ENCODE results near the gene PRKAA2. TPM values are rescaled to one million over a fixed set of nuclear protein-coding genes. Genes with fewer than 3 reads are reported as not detected.

The PRKAA2 gene
- total and polyA plus RNA-seq, 2 donors (not counting 1 experiment from before 2014, with no cell fraction given) = 3.1 to 7.1 TPM

DNA sequence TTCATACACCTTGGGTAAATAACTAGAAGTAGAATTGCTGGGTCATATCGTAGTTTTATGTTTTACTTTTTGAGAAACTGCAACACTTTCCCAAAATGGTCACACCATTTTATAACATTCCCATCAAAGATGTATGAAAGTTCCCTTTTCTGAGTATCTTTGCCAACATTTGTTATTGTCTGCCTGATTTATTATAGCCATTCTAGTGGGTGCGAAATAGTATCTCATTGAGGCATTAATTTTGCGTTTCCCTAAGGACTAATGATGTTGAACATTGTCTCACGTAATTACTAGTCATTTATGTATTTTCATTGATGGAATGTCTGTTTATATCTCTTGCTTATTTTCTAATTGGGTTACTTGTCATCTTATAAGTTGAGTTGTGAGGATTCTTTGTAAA, 3.4 kb downstream of the PRKAA2 start:
- Histone ChIP-seq H3K9ac (ENCODE audit: insufficient read depth, low read length) (no peak overlapping the region), H3K79me2 (ENCODE audit: control insufficient read depth, insufficient read depth, low read length) (no peaks in the 10 kb centered on the region), H3K4me1 (ENCODE audit: control insufficient read depth, extremely low read depth, insufficient read depth, low read length) (no peaks in the 10 kb centered on the region), H3K4me3 (replicated peaks in 1 of 4; ENCODE audit: control extremely low read depth in 1 of 4, insufficient read depth in 1 of 4, low read depth in 3 of 4, low read length in 4 of 4) (no peak overlapping the region), H4K20me1 (ENCODE audit: control insufficient read depth, extremely low read depth, insufficient read depth, low read length) (peaks cover 2% of the 10 kb centered on the region), H3K4me2 (ENCODE audit: extremely low read depth, insufficient read depth, low read length) (no peak overlapping the region), H3K27me3 (ENCODE audit: control insufficient read depth, insufficient read depth, low read length) (no peaks in the 10 kb centered on the region), H3K27ac (ENCODE audit: insufficient read depth, low read length) (no peak overlapping the region), H3K9me3 (ENCODE audit: control insufficient read depth, insufficient read depth, low read depth, low read length) (no peaks in the 10 kb centered on the region), H2AFZ (ENCODE audit: low read length) (no peak overlapping the region), H3K36me3 (ENCODE audit: control insufficient read depth, insufficient read depth, low read length) (no peaks in the 10 kb centered on the region)
- no peak for TF ChIP-seq EZH2 (IDR thresholded peaks at IDR 0.05; ENCODE audit: low read length, missing control alignments)
- TF ChIP-seq, protein P1, sequence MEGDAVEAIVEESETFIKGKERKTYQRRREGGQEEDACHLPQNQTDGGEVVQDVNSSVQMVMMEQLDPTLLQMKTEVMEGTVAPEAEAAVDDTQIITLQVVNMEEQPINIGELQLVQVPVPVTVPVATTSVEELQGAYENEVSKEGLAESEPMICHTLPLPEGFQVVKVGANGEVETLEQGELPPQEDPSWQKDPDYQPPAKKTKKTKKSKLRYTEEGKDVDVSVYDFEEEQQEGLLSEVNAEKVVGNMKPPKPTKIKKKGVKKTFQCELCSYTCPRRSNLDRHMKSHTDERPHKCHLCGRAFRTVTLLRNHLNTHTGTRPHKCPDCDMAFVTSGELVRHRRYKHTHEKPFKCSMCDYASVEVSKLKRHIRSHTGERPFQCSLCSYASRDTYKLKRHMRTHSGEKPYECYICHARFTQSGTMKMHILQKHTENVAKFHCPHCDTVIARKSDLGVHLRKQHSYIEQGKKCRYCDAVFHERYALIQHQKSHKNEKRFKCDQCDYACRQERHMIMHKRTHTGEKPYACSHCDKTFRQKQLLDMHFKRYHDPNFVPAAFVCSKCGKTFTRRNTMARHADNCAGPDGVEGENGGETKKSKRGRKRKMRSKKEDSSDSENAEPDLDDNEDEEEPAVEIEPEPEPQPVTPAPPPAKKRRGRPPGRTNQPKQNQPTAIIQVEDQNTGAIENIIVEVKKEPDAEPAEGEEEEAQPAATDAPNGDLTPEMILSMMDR (conservative IDR thresholded peaks at IDR 0.05 in 1 of 2, IDR thresholded peaks at IDR 0.05 in 1 of 2; ENCODE audit: low read depth in 1 of 2, low read length in 2 of 2) = no peak
- no peak for DNase-seq (ENCODE audit: low read depth in 2 of 2)

DNA sequence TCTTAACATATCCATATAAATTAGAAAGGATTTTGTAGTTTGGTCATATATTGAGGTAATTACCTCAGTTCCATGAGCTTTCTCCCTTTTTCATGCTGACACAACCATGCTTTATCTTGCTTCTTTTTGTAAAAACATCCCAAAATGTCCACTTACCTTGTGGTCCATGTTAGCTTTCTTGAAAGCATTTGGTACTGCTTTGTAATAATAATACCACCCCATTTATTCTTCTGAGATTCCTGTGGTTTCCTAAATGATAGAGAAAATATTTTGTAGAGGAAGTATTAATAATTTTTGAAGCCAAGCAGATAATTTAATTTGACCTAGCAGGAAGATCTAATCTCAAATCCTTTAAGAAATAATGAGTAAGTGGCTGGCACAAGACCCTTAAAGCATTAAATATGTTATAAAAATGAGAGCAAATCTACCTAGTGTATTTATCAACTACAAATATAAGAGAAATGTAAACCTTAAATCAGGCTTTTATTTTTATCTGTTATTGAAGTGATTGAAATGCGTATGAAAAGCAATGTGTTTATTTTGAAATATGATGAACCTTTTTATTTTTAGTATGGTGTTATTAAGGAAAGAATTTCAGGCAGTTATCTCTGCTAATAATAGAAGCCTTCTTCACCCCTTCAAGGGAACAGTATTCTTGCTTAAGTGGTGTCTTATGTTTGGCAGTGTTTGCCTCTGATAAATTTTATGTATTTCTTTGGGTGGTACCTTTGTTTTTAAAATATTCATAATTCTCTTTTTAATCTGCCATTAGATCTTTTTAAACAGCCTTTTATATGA, 9.2 kb downstream of the PRKAA2 start:
- TF ChIP-seq, protein P1 (conservative IDR thresholded peaks at IDR 0.05 in 1 of 2, IDR thresholded peaks at IDR 0.05 in 1 of 2; ENCODE audit: low read depth in 1 of 2, low read length in 2 of 2) = no peak
- TF ChIP-seq EZH2 (IDR thresholded peaks at IDR 0.05; ENCODE audit: low read length, missing control alignments) = no peak
- Histone ChIP-seq H2AFZ (ENCODE audit: low read length) (no peak overlapping the region), H4K20me1 (ENCODE audit: control insufficient read depth, extremely low read depth, insufficient read depth, low read length) (no peaks in the 10 kb centered on the region), H3K79me2 (ENCODE audit: control insufficient read depth, insufficient read depth, low read length) (no peaks in the 10 kb centered on the region), H3K4me2 (ENCODE audit: extremely low read depth, insufficient read depth, low read length) (no peak overlapping the region), H3K36me3 (ENCODE audit: control insufficient read depth, insufficient read depth, low read length) (no peaks in the 10 kb centered on the region), H3K9me3 (ENCODE audit: control insufficient read depth, insufficient read depth, low read depth, low read length) (no peaks in the 10 kb centered on the region), H3K27me3 (ENCODE audit: control insufficient read depth, insufficient read depth, low read length) (no peaks in the 10 kb centered on the region), H3K4me3 (replicated peaks in 1 of 4; ENCODE audit: control extremely low read depth in 1 of 4, insufficient read depth in 1 of 4, low read depth in 3 of 4, low read length in 4 of 4) (no peak overlapping the region), H3K4me1 (ENCODE audit: control insufficient read depth, extremely low read depth, insufficient read depth, low read length) (no peaks in the 10 kb centered on the region), H3K27ac (ENCODE audit: insufficient read depth, low read length) (no peak overlapping the region), H3K9ac (ENCODE audit: insufficient read depth, low read length) (no peak overlapping the region)
- DNase-seq (ENCODE audit: low read depth in 2 of 2) = peak in 1 of 2 donors; percentile 41

DNA sequence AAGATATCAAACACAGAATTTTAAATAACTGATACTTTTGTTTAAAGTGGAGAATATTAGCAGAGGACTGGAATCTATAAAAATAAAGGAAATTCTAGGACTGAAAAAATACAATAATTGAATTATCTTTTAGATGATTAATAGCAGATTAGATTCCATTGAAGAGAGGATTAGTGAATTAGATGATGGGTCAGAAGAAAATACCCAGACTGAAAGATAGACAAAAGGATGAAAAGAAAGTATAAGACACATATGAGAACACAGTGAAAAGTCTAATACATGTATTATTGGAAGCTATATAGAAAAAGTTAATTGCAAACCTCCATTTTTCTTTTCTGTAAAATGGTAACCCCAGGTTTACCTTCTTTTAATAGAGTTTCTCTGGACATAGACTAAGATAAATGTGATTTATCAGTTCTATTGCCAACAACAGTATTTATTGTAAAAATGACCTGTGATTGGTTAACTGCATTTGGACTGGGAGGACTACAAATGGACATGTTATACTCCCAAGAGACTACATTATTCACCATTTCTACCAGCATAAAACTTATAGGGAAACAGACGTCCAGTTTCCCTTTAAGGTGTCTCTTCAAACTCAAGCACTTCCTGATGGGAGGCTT, 11.0 kb downstream of the PRKAA2 start:
- H3K4me3 ChIP-seq (replicated peaks in 1 of 4; ENCODE audit: control extremely low read depth in 1 of 4, insufficient read depth in 1 of 4, low read depth in 3 of 4, low read length in 4 of 4) = no peak overlapping the region
- no peaks in the 10 kb centered on the region for H3K36me3 ChIP-seq (ENCODE audit: control insufficient read depth, insufficient read depth, low read length)
- TF ChIP-seq EZH2 (IDR thresholded peaks at IDR 0.05; ENCODE audit: low read length, missing control alignments) = no peak
- TF ChIP-seq, protein P1 (conservative IDR thresholded peaks at IDR 0.05 in 1 of 2, IDR thresholded peaks at IDR 0.05 in 1 of 2; ENCODE audit: low read depth in 1 of 2, low read length in 2 of 2) = no peak
- no peak overlapping the region for H3K9ac ChIP-seq (ENCODE audit: insufficient read depth, low read length)
- no peaks in the 10 kb centered on the region for H3K9me3 ChIP-seq (ENCODE audit: control insufficient read depth, insufficient read depth, low read depth, low read length)
- no peak overlapping the region for H3K4me2 ChIP-seq (ENCODE audit: extremely low read depth, insufficient read depth, low read length)
- H4K20me1 ChIP-seq (ENCODE audit: control insufficient read depth, extremely low read depth, insufficient read depth, low read length) = no peaks in the 10 kb centered on the region
- H3K79me2 ChIP-seq (ENCODE audit: control insufficient read depth, insufficient read depth, low read length) = no peaks in the 10 kb centered on the region
- no peaks in the 10 kb centered on the region for H3K4me1 ChIP-seq (ENCODE audit: control insufficient read depth, extremely low read depth, insufficient read depth, low read length)
- H2AFZ ChIP-seq (ENCODE audit: low read length) = no peak overlapping the region
- no peak for DNase-seq (ENCODE audit: low read depth in 2 of 2)
- no peak overlapping the region for H3K27ac ChIP-seq (ENCODE audit: insufficient read depth, low read length)
- no peaks in the 10 kb centered on the region for H3K27me3 ChIP-seq (ENCODE audit: control insufficient read depth, insufficient read depth, low read length)
